Gastroesophageal sphincter (tissue), 3 donors: Measurements from ENCODE around the gene CEP104.

Experiments used
- POLR2A ChIP-seq, 2 donors: fragments of 450-650 bp; IDR thresholded peaks; one replicate each; pipeline ENCODE4 v1.6.1; 2017; ENCODE audit warnings: antibody characterized with exemption in 2 of 2, mild to moderate bottlenecking in 2 of 2, moderate library complexity in 1 of 2
- TF ChIP-seq, protein P1 (sequence below), 4 experiments: fragments of 200-600 bp in 2 of 4; fragments of 450-650 bp in 2 of 4; sonication (generic) in 1 of 4; IDR thresholded peaks; one replicate each; pipeline ENCODE4 v1.5.1; 2017 to 2019; ENCODE audit warnings: antibody characterized with exemption in 4 of 4, mild to moderate bottlenecking in 2 of 4, moderate library complexity in 2 of 4

DNA sequence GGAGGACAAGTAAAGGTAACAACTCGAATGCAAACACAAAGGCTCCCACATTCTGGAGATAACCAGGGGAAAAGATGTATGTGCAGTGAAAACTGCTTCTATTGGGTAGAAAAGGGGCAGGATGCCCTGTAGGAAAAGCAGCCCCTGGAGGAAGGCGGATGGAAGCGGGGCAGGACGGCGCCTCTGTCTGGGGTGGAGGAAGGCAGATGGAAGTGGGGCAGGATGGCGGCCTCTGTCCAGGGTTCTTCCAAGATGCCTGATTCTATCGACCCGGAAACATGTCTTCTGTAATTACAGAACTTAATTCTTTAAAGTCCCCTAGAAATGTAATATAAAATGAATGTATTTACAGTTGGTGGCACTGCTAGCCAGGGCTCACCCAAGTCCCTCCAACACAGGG is 36.7 kb downstream of the CEP104 start:
- TF ChIP-seq POLR2A (IDR thresholded peaks at IDR 0.05) = no peak
- TF ChIP-seq, protein P1, sequence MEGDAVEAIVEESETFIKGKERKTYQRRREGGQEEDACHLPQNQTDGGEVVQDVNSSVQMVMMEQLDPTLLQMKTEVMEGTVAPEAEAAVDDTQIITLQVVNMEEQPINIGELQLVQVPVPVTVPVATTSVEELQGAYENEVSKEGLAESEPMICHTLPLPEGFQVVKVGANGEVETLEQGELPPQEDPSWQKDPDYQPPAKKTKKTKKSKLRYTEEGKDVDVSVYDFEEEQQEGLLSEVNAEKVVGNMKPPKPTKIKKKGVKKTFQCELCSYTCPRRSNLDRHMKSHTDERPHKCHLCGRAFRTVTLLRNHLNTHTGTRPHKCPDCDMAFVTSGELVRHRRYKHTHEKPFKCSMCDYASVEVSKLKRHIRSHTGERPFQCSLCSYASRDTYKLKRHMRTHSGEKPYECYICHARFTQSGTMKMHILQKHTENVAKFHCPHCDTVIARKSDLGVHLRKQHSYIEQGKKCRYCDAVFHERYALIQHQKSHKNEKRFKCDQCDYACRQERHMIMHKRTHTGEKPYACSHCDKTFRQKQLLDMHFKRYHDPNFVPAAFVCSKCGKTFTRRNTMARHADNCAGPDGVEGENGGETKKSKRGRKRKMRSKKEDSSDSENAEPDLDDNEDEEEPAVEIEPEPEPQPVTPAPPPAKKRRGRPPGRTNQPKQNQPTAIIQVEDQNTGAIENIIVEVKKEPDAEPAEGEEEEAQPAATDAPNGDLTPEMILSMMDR (IDR thresholded peaks at IDR 0.05) = no peak
